SKM-1 (cell line): Measurements from ENCODE around the gene PRICKLE2.

ENCODE experiments used
- DNase-seq: peaks from one replicate; lab custom pipeline; 2025; ENCODE audit not compliant: unreplicated experiment; lab: John Stamatoyannopoulos, UW

Gene PRICKLE2

DNA sequence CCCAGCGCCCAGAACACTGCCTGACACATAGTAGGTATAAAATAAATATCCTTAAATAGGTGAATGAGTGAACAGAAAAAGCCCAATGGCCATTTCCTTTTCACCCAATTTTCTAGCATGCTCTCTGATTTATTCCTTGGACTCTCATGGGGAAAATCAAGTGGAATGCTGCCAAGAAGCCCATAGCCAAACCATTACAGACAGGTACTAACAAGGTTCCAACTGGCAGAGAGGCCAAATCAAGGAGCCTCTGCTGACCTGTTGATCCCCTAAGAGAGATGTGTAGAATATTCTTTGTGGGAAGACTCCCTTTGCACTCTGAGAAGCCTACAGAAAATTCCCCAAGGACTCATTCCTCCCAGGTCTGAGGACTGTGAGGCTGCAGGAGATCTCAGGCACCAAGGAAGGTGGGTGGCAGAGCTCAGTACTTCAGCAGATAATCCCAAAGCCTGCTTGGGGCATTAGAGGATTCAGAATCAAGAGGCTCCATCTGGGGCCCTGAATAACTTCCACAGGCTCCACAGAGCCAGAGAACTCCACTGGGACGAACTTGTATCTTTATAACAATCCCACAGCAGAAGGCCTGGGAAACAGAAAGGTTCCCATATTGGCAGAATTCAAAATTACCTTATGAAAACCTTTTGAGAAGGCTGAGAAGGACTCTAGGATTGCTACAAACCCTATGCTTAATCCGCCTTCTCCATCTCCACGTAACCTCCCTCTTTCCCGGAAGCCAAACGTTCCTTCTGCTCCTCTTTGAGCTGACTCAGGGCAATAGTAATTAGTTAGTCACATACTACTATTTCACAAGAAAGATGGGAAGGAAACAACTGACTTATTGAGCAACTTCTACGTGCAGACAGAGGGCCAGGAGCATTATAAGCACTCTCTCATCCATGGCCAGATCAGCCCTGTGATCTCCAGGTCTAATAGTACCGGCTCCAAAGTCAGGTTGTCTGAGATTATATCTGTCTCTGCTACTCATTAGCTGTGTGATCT is 34.5 kb downstream of the PRICKLE2 start:
- DNase-seq, result peak; percentile 75

DNA sequence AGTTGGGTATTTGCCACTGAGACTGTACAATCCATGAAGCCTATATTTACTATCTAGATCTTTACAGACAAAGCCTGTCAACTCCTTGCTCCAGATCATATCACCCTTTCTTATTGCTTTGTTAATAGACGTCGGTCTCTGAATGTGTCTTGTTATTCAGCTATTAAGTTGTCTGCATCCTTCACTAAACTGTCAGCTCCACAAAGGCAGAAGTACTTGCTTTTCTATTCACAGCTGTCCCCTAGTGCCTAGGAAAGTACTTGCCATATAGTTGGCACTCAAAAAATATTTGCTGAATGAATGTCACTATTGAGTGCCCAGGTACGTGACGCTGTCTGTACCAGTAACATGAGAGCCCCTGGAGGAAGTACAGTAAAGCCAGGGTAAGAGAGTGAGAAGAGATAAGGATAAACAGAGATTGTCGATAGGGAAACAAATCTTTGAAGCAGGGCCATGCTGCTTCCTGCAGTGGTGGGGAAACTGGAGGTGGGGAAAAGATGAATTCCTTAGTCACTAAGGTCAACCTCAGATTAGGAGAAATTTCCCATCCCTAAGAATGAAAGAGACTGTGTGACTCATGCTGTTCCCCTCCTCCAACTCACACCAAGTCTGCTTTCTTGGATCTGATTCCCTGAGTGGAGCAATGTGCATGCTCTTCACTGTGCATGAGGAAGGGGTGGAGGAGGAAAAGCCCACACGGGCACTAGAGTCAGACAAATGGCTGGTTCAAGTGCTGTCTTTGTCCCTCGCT is 36.3 kb downstream of the PRICKLE2 start:
- DNase-seq, result no peak

DNA sequence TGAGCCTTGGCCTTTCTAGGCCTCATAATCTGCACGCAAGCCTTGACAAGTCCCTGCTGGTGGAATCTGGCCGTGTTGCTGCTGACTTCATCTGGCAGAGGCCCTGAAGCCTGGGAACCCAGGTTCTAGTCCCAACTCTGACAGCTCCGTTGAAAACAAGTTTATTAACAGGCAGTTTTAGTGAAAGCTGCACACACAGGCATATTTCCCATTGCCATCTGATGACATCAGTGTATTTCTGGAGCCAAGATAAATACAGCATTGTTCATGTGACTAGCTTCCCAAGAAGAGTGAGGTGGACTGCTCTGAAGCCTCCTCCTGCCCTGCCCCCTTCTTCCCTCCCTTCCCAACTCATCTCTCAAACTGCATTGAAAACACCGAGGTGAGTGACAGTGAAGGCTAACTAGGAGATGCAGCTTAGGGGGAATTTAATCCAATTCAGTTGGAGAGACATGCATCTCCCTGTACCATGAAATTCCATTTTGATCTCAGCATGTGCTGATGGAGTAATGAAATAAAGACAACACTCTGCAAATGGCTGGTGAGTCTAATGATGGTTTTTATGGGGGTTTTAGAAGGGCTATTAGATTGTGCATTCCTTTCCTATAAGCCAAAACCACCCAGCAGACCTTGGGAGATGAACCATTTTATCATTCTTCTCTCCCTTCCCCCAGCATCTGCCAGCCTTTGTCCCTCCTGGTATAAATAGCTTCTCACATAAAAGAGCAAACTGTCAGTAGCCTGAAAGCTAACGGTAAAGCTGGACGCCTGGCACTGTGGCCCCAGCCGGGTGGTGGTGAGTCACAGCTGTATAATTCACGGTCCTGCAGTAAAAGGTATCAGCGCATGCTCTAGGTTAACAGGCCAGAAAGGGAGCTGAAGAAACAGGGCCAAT is 38.0 kb downstream of the PRICKLE2 start:
- no peak for DNase-seq

DNA sequence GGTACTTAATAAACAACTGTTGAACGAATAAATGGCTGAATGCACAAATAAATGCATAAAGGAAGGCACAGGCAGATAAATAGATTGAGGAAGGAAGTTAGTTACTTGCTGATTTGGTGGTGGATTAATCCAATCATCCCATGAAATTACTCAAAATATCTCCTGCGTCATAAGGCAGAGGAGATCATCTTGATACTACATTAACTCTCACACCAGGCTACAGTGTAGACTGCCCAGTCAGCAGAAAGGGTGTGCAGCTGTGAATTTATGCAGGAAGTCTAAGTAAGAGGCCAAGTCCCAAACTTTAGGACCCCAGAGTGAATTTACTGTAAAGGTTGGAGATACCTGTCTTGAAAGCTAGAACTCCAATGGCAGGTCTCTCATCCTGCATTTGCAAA is 38.6 kb downstream of the PRICKLE2 start:
- DNase-seq, result no peak

DNA sequence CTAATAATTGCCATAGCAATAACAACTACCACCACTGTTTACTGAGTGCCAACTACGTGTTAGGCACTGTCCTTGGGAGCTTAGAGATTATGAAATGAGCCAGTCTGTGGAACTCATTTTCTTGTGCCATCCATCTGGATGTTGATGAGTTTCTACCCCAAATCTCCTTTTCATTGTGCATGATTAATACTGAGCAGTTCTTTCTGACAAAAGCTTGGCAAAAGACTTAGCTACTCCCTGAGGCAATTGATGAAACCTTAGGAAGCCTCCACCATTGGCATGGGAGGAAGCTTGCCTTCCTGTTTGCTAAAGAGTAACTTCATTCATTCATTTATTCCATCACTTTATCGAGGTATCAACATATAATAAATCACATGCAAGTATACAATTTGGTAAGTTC is 39.8 kb downstream of the PRICKLE2 start:
- DNase-seq, result no peak

DNA sequence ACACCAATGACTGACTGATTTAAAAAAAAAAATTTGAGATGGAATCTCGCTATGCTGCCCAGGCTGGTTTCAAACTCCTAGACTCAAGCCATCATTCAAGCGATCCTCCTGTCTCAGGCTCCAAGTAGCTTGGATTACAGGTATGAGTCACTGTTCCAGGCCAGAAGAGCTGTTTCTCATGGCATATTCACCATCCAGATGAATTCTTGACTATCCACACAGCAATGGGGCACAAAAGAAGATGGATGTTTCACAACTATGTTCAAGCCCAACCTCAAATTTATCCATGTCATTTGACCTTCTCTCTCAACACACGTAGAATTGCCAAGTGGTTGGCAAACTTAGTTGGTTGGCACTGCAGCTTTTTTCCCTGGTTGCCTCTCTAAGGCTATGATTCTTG is 40.6 kb downstream of the PRICKLE2 start:
- no peak for DNase-seq

DNA sequence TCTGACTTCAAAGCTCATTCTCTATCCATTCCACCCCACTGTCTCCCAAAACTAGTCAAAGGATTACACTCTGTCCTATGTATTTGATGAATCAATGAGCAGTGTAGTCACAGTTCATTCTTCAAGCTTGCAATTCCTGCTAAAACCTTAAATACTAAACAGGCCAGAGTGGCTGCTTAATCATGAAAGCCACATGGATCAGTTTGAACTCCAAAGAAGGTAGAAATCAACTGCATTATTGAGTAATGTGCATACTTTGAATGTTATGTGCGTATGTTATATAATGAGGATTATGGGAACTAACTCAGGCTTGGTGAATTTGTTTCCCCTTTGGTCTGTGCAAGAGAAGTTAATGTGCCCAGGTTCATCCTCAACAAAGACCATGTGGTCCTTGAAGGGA is 45.4 kb downstream of the PRICKLE2 start:
- DNase-seq, result no peak

DNA sequence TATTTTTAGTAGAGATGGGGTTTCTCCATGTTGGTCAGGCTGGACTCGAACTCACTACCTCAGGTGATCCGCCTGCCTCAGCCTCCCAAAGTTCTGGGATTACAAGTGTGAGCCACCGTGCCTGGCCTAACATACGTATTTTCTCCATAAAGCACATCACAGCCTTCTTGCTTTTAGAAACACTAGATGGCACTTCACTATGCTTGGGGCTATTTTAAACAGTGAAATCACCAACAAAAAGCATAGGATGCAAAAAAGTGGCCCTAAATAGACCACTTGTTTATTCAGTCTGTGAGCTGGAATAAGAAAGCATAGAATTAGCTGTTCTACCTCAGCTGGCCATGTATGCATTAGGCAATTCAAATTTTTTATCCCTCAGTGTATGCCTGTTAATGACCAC is 46.0 kb downstream of the PRICKLE2 start:
- DNase-seq, result no peak

DNA sequence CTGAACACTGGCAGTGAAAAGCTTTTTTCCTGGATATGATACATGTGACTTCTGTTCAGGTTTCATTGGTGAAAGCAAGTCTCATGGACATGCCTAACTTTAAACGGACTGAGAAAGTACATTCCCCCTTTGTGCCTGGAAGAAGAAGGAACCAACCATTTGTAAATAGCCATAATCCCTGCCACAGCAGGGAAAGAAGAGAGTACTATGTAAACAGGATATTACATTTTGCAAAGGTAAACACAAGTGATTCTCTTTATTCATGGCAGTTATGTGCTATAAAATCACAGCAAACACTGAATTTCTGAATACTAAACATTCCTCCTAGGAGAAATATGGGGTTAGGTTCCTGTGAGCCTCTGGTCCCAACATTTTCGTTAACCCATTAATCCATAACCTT is 46.8 kb downstream of the PRICKLE2 start:
- DNase-seq, result no peak

DNA sequence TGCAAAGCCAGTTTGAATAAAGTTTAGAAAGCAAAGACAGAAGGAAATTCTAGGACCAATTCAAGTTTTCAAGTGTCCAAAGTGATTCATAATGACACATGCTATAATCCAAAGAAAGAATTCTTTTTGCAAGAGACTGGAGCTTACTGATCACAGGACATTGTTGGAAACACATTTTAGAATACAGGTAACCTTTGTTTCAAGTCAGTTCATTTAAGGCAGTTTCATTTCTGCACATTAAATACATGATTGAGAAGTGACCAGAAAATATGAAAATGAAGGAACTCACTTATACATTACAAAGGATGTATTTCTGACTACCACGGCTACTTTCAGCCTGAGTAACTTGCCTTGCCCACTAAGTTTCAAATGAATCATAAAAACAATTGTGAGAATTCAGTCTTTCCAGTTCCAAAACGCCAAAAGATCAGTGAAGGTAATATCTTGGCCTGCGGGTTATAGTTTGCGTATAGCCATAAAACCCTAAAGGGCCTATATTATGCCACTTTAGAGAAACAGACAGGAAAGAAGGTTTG is 48.7 kb downstream of the PRICKLE2 start:
- no peak for DNase-seq

DNA sequence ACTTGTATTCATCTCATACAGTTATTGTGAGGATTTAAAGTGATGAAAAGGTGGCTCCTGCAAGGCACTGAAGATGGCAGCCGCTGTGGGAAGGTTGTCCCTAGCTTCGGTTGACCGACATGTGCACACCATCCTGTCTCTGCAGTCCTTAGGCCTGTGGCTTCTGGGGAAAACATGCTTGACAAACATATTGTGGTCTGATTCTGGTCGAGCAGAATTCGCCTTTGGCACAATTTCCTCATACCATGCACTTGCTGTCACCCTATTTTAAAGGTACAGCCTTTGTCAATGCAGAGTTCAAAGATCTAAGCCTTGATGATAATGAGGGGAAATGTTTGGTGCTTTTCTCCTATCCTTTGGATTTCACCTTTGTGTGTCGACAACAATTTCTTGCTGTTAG is 50.9 kb downstream of the PRICKLE2 start:
- no peak for DNase-seq

DNA sequence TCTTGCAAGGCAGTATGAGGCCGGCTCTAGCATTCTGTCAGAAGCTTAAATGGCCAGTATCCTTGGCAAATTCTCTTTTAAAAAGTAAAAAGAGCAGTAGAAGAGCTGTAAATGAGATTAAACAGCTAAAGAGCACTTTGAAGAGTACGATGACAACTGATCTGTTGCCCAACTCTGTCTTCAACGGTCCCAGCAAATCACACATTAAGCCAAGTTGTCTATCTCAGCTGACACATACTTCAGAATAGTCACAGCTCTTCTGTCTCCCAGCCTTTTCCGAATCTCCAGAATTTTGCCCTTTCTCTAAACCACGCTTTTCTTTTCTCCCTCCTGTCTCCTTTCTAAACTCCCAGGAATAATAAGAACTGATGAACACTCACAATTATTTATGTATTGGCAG is 51.7 kb downstream of the PRICKLE2 start:
- no peak for DNase-seq

DNA sequence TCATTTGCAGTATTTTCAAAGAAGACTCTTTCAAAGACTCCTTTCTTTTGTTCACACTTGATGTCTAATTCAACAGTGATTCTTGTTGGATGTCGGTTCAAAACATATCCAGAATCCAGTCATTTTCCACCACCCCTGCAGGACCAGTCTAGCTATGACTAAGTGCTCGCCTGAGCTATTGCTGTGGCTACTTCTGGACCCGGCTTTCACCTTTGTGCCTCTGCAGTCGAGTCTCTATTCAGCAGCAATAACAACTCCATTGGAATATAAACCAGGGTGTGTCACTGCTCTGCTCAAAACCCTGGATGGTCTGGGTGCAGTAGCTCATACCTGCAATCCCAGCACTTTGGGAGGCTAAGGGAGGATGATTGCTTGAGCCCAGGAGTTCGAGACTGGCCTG is 55.0 kb downstream of the PRICKLE2 start:
- DNase-seq, result no peak

DNA sequence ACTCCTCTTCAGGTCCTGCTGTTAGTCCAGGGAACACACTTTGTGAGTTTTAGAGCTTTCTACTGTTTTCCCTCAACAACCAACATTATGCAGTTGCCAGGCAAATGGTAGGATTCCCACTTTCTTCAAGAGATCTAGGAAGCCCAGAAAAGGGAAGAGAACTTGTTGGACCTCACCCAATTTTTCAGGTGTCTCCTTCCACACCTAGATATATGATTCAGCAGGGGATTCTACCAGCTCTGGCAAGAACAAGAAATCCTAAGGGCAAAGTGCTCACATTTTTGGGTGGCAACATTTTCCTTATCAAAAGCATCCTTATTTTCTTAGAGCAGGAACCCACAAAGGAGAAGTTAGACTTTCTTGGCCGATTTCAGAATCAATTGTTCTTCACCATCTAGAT is 57.4 kb downstream of the PRICKLE2 start:
- DNase-seq, result no peak

DNA sequence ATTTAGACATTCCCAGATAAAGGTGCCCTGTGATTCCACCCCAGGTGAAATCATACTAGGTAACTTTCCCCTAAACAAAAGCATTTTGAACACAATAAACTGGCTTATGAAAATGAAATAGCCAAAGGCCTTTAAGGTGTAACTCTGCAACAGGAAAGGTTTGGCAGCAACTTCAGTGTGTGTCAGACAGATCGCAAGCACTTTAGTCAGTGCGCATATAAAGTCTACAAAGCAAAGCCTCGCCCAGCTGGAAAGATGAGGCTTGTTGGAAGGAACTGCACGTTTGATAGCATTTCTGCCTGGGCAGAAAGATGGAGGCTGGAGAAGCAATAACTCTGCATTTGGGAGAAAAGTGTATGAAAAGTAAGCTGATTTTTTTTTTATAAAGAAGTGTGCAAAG is 57.9 kb downstream of the PRICKLE2 start:
- DNase-seq, result no peak

DNA sequence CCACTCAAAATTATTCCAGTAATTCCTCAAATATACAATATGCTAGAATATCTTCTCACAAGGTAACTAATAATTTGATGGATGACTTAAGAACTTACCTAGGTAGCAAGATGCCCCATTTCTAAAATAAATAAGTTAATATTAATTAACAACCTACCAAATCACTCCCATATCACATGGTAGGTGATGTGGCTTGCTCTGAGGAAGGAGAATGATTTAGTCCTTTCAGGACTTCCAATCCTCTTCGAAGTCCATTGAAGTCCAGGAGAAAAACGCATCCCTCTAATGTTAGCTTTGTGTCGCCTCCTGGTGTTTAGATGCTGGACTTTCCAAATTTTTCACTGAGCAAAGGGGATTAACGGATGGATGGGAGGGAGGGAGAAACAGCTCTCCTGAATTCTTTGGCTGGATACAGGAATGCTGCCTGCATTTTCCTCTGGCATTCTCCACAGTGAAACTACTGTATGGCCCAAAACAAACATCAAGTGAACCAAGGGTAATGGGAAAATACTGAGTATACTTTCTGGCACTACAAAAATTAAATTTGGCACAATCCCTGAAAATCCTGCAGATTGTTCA is 58.6 kb downstream of the PRICKLE2 start:
- DNase-seq, result no peak

DNA sequence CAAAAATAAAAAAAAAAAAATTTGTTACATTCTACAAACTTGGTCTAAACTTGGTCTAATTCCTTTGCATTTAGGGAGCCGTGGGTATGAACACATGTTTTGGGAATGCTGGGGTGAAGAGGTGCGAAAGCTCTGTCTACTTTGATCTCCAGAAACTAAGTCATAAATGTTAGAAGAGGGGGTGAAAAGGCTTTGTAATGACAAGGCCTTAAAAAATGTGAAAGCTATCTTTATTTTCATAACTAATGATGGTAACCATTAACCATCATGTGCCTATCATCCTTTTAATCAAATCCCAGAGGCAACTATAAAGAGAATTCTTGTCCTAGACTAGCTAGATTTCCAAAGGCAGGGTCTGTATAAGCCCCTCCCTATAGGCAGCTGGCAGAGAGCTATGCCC is 60.9 kb downstream of the PRICKLE2 start:
- no peak for DNase-seq

DNA sequence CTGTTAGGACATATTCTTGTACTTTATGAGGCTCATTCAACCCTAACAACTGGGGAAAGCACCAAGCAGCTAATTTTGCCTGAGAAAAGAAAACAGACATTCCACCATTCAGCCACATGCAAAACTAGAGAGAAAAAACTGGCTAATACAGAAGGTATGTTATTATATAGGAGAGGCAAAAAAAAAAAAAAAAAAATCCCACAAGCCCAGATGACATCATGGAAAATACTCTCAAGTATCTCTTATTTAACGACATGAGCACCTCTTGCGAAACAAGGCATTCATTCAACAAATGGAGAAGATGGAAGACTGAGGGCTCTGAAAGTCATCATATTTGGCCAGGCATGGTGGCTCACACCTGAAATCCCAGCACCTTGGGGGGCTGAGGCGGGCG is 61.5 kb downstream of the PRICKLE2 start:
- DNase-seq, result no peak

DNA sequence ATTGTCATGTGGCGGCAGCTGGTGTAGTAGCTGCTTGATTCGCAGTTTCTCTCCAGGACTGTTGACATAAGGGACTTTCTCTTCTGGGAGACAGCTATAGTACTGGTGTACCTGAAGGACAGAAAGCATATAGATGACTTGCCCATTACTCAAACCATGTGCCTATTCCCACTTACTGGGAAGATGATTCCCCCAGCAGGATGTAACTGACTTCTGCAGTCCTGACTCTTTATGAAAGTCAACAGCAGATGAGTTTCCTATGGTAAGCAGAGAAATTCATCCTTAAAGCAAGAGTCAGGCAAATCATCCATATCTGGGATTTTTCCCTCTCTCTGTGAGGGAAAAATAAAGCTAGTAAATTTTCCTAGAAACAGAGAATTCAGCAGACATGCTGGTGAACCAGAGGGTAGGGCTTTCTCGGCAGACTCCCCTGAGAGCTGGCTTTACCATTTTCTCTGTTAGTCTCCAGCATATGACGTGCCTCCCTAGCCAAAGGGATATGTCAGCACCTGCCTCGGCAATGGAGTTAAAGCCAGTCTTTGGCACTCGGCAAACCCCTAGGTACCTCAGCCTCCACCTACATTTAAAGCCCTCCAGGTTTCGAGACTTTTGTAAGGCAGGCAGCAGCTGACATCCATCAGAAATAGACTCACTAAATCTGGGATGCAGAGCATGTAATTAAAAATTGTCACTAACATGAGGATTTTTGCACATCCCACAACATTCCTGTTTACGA is 62.1 kb downstream of the PRICKLE2 start:
- DNase-seq, result no peak

DNA sequence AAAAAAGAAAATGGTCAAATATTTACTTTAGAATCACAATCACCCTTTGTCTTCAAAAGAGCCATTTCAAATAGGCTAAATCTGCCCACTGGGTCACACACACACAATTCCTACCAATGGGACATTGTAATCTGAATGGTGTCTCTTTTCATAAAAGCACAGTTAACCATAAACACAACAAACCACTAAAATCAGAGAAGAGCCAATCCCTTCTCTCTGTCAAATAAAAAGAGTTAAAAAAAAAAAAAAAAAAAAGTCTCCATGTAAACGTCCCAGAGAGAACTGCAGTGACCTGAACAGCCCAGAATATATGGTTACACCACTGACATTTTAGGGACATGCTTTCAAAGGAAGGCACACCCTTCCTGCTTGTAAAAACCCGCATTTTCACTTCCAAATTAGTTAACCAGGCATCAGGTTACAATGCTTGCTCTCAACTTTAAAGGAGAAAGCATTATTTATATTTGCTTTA is 63.7 kb downstream of the PRICKLE2 start:
- DNase-seq, result no peak
